Amygdala (tissue), 56 donors: ENCODE data around the gene BEND2.
A peak's percentile ranks its signal among the peaks of the same experiment; 100 is the strongest.
"Not testable (repeated sequence)": the region's sequence is repeated elsewhere in the genome, so short reads cannot be mapped to it uniquely, and the experiment has no call there.

Experiments used
- DNase-seq, 56 donors: peaks; one replicate each; lab custom pipeline; 2025; lab: John Stamatoyannopoulos, UW

The BEND2 gene

DNA sequence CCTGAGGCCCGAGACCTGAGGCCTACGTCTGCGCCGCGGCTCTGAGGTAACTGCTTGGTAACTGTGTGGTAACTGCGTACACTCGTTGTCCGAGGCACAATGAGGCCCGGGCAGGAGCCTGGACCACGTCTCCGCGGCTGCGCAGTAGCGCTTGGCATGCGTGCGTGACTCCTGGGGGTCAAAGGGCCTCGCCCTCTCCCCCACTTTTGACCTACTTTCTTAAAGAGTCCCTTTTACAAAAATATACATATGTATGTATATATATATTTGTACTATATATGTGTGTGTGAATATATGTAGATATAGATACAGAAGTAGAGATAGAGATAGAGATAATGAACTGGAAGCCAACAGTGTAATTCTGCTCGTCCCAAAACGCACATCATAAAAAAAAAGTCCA, at the start of gene BEND2:
Gene BEND2 (minus strand): TSS at position 101 of the 400 bp plus-strand sequence. CDS start 136 bp downstream, outside the sequence.
- no peak for DNase-seq

GRCh38 chrX:18255059-18255458, 34.4 kb upstream of the BEND2 start:
- no peak for DNase-seq

DNA sequence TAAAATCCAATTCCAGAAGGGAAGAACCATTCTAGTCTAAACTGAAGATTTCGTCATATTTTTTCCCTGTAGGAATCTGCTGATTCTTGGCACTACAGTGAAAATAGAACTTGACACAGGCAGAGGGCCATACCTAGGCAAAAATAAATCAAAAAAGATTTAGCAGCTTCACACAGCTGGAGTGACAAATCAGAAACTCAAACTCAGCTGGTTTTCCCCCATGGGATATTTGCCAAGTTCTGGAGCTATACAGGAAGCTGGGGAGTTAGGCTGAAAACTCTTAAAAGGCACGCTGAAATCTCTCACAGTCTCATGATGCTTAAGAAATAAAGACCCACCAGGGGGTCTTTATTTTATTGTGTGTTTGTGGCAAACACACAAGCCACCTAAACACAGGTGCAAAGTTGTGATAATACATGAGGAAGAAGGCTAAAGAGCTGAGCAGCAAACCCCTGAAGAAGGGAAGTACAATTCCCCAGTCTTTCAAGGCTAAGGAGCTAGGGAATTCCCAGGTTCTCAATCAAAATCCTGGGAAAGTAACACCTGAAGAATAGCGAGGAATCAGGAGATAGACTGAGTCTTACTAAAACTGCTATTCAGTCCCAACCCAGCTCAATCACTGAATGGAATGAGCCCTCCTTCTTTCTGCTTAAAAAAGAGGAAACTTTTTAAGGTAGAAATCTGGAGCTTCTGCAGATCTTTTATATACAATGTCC, 32.1 kb upstream of the BEND2 start:
- no peak for DNase-seq

DNA sequence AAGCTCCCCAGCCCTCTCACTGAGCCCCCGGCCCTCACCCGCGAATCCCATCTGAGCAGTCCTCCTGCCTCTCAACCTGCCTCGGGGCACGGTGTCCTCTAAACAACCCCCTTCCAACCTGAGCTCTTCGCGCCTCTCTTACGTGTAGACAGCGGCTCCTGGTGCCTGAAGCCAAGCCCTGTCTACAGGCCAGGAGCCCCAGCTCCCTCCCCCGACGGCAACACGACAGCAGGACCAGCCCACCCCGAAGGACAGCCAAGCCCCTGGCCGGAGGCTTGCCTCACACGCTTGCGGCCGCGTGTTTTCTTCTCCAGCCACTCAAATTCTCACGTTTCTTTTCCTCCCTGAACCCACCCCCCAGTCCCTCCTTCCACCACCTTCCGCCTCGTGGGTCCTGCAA, 9.0 kb upstream of the BEND2 start:
- not testable (repeated sequence) for DNase-seq

- no peak for DNase-seq
Measured at GRCh38 chrX:18228069-18228468, 7.4 kb upstream of the BEND2 start.

DNA sequence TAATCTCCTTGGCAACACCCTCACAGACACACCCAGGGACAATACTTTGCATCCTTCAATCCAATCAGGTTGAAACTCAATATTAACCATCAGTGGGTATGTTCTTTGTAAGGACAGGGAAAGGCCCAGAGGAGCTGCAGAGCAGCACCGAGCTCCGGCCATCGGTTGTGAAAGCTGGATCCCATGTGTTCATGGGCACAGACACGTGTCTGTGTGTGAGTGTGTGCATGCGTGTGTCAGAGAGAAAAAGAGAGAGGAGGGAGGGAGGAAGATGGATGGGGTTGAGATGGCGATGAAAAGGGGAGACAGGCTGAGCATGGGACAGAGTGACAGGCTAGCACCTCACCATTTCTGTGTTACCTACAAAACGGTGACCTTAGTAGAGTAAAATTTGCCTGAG, 6.8 kb upstream of the BEND2 start:
- no peak for DNase-seq

DNA sequence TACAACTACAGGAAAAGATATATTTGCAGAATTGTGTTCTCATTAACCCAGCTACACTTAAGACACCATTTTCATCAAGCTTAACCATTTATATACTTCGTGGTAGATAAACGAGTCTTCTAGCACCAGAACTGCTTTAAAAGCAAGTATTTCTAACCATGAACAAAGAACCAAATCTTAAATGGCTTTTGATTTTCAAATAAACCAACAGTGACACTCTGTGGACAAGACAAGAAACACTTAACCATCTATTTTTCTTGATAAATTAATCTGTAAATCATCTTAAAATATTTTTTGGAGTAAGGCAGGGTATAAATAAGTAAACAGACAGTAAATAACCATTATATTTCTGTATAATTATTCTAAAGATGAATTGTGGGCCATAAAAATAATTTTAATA, 10.2 kb downstream of the BEND2 start:
- no peak for DNase-seq

GRCh38 chrX:18206657-18207056, 14.0 kb downstream of the BEND2 start:
- no peak for DNase-seq

DNA sequence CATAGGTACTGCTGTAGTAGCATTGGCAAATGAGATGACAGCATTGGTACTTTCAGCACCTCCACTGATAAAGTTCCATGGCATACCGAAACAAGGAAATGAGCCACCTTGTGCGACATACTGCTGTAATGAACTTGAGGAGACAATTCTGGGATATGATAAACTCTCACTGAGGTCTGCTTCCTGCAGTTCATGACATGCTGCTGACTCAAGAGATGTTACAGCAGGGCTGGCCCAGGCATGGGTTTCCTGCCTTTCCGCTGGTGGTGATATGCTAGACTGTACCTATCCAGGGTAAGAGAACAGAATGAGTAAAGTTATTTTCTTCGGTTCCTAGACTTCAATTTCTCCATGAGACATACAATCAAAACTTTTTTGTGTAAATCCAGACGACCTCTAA, 17.1 kb downstream of the BEND2 start:
- DNase-seq = no peak

- DNase-seq = no peak
Measured at GRCh38 chrX:18194688-18195087, 26.0 kb downstream of the BEND2 start.

DNA sequence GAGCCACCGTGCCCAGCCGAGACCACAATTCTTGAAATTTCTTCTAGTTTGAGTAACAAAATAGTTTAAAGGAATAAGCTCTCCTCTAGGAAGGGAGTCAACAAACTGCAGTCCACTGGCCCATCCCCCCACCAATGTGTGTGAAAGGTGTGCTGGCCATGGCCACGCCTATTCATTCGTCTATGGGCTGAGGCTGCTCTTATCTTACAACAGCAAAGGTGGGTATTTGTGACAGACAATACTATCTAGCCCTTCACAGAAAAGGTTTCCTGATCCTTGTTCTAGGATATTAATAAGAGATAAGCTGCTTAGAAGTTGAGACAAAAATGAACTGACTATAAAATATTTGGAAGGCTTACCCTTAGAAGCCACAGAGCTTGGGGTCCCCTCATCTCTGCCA, 41.2 kb downstream of the BEND2 start:
- DNase-seq = no peak

- DNase-seq = no peak
Measured at GRCh38 chrX:18174971-18175370, 45.7 kb downstream of the BEND2 start.

DNA sequence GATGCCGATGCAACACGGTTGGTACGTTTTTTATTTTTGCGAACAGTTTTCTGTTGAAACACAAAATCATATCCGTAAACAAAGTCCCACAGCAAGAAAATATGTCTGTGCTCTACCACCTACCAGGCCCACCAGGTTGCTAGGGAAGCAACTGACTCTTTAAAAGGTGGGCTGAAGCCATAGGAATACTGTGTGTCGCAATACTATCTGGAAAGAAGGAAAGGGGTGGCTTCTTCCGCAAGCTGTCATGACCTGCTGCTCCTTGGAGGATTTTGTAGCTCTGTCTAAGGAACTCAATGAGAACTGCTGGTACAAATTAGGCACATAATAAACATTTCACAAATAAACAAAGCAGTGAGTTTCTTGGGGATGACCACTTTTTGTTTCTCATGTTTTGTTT, 46.5 kb downstream of the BEND2 start:
- no peak for DNase-seq

DNA sequence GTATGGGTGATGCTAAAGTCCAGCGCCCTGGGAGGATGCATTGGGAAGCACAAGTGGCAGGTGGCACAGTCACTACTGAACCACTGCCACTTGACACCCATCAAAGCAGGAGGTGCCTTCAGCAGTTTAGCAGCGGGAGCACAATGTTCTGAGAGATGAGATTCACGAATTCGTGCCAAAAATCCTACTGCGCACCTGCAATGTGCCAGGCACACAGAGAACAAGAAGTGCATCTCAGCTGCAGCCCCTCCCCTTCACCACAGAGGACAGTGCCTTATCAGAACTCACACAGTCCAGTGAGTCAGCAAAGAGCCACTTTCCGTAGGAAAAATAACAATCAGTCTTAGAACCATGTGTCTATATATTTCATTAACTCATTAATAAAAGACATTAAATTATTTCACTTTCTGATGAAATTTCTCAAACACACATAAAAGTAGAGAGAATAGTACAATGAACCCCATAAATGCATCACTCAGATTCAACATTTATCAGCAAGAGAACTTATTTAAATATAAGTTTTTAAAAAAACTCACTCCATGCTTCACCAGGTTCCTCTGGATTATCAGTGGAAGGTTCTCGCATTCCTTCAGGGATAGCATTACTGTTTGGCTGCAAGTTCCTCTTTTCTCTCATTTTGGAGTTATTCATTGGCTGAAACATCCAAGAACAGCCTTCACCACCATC, 47.0 kb downstream of the BEND2 start:
- DNase-seq = no peak

GRCh38 chrX:18172970-18173369, 47.7 kb downstream of the BEND2 start:
- no peak for DNase-seq

- DNase-seq = no peak
Measured at GRCh38 chrX:18170910-18171309, 49.8 kb downstream of the BEND2 start.

DNA sequence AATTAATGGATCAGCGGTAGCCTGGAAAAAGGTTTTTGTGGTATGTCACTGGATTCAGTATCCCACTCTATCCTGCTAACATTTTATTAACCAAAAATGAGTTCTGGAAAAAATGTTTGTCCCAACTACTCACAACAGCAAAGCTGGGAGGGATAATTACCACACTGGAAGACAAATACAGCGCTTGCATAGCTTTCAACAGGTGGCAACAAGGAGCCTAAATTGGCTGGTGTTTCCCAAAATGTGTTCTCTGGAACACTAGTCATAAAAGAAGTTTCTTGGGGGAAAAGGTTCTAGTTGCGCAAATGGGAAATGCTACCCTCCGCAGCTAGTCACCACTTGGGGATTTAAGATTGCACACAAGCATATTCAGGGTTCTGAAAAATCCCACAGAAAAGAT, 54.6 kb downstream of the BEND2 start:
- DNase-seq = no peak

- DNase-seq = peak in 3 of 56 donors; percentile 1 to 30 (median 2)
Measured at GRCh38 chrX:18160369-18160768, 60.3 kb downstream of the BEND2 start.

DNA sequence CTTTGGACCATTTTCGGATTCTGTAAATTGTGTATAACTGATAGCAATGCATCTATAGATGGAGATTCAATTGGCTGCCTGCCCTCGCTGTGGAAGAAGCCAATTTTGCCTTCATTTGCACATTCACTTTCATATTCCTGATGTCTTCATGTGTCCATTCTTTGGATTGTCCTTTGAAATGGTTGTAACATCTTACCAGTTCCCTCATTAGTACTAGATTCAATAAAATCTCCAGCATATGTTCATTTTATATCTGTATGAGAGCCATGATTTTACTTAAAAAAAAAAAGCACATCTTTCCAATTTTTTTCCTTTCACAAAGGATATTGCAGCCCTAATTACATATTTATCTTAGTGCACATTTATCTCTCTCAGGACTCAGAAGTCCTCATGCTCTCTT, 61.7 kb downstream of the BEND2 start:
- no peak for DNase-seq

GRCh38 chrX:18151649-18152048, 69.0 kb downstream of the BEND2 start:
- no peak for DNase-seq

- no peak for DNase-seq
Measured at GRCh38 chrX:18151157-18151556, 69.5 kb downstream of the BEND2 start.

GRCh38 chrX:18149454-18149853, 71.2 kb downstream of the BEND2 start:
- no peak for DNase-seq
